ENCODE results near the gene MXD4. TPM values are rescaled to one million over a fixed set of nuclear protein-coding genes. Genes with fewer than 3 reads are reported as not detected.

Gene MXD4
- total RNA-seq, 6 experiments from 2014 or later: 56.5 to 81.8 (median 60.3) TPM

- no peaks in the 10 kb centered on the region; the same call in 1 of the 2 replicates for H3K36me3 Mint-ChIP-seq (ENCODE audit: low read depth)
- TF ChIP-seq CTCF (IDR thresholded peaks at IDR 0.05): no peak
- no peak for DNase-seq
- H3K27me3 Mint-ChIP-seq (ENCODE audit: insufficient read depth): peaks cover 27% of the 10 kb centered on the region
- H3K4me1 Mint-ChIP-seq (ENCODE audit: low read depth): peaks cover 14% of the 10 kb centered on the region
- H3K9me3 Mint-ChIP-seq: peaks cover 3% of the 10 kb centered on the region
- no peak overlapping the region; the same call in 1 of the 2 replicates for H3K4me3 Mint-ChIP-seq
- H3K27ac Mint-ChIP-seq: no peak overlapping the region
Observed at GRCh38 chr4:2296631-2297601, 35.0 kb upstream of the MXD4 start.

- H3K27ac Mint-ChIP-seq: no peak overlapping the region
- TF ChIP-seq CTCF (IDR thresholded peaks at IDR 0.05): no peak
- peaks cover 24% of the 10 kb centered on the region for H3K27me3 Mint-ChIP-seq (ENCODE audit: insufficient read depth)
Observed at GRCh38 chr4:2295900-2296442, 34.1 kb upstream of the MXD4 start.

GRCh38 chr4:2295500-2295899 lies 33.6 kb upstream of the MXD4 start:
- Mint-ChIP-seq H3K36me3 (ENCODE audit: low read depth) (no peaks in the 10 kb centered on the region; the same call in 1 of the 2 replicates), H3K4me1 (ENCODE audit: low read depth) (peaks cover 14% of the 10 kb centered on the region), H3K4me3 (no peak overlapping the region), H3K9me3 (no peaks in the 10 kb centered on the region; the same call in 1 of the 2 replicates), H3K27ac (no peak overlapping the region), H3K27me3 (ENCODE audit: insufficient read depth) (peaks cover 25% of the 10 kb centered on the region)
- DNase-seq: no peak
- TF ChIP-seq CTCF (IDR thresholded peaks at IDR 0.05): no peak

More at GRCh38 chr4:2295900-2296442, 34.1 kb upstream of the MXD4 start:
- Mint-ChIP-seq H3K9me3 (no peaks in the 10 kb centered on the region; the same call in 1 of the 2 replicates), H3K4me3 (no peak overlapping the region), H3K36me3 (ENCODE audit: low read depth) (no peaks in the 10 kb centered on the region; the same call in 1 of the 2 replicates), H3K4me1 (ENCODE audit: low read depth) (peaks cover 14% of the 10 kb centered on the region)
- DNase-seq: no peak

GRCh38 chr4:2292646-2293108 lies 30.8 kb upstream of the MXD4 start:
- peak; percentile 48 for DNase-seq
- Mint-ChIP-seq H3K4me3 (no peak overlapping the region), H3K36me3 (ENCODE audit: low read depth) (no peaks in the 10 kb centered on the region; the same call in 1 of the 2 replicates), H3K9me3 (no peaks in the 10 kb centered on the region), H3K27ac (peak overlapping the region; percentile 11; the same call in 1 of the 2 replicates), H3K4me1 (ENCODE audit: low read depth) (peaks cover 14% of the 10 kb centered on the region), H3K27me3 (ENCODE audit: insufficient read depth) (peaks cover 16% of the 10 kb centered on the region)
- no peak for TF ChIP-seq CTCF (IDR thresholded peaks at IDR 0.05)

- Mint-ChIP-seq H3K27me3 (ENCODE audit: insufficient read depth) (peaks cover 11% of the 10 kb centered on the region), H3K4me3 (no peak overlapping the region), H3K36me3 (ENCODE audit: low read depth) (no peaks in the 10 kb centered on the region), H3K9me3 (no peaks in the 10 kb centered on the region), H3K27ac (no peak overlapping the region), H3K4me1 (ENCODE audit: low read depth) (peaks cover 14% of the 10 kb centered on the region)
- DNase-seq: no peak
- no peak for TF ChIP-seq CTCF (IDR thresholded peaks at IDR 0.05)
Observed at GRCh38 chr4:2291705-2292645, 30.1 kb upstream of the MXD4 start.

All from HFFc6 (cell line).